Limb (tissue), 2 donors: ENCODE data around the gene RAF1.
"Not testable (repeated sequence)": the region's sequence is repeated elsewhere in the genome, so short reads cannot be mapped to it uniquely, and the experiment has no call there.

Experiments used
- DNase-seq, 2 donors: peaks; one replicate each; pipeline ENCODE4 v3.0.0-alpha.2; 2016; ENCODE audit errors: extremely low spot score in 2 of 2

Gene RAF1

DNA sequence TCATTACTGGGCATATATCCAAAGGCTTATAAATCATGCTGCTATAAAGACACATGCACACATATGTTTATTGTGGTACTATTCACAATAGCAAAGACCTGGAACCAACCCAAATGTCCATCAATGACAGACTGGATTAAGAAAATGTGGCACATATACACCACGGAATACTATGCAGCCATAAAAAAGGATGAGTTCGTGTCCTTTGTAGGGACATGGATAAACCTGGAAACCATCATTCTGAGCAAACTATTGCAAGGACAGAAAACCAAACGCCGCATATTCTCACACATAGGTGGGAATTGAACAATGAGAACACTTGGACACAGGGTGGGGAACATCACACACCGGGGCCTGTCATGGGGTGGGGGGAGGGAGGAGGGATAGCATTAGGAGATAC lies 23.1 kb downstream of the RAF1 start:
- not testable (repeated sequence) for DNase-seq

GRCh38 chr3:12638105-12638504 lies 25.8 kb downstream of the RAF1 start:
- DNase-seq, result no peak

DNA sequence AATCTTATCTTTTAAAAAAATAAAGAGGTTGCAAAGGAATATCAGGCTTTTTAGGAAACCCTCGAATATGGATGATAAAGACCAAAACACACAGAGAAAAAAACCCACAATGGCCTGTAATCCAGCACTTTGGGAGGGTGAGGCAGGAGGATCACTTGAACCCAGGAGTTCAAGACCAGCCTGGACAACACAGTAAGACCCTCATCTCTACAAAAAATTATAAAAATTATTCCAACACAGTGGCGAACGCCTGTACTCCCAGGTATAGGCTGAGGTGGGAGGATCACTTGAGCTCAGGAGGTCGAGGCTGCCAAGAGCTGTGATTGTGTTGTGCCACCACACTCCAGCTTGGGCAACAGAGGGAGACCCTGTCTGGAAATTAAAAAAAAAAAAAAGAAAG lies 30.8 kb downstream of the RAF1 start:
- DNase-seq, result no peak

- DNase-seq, result no peak
These were observed 31.4 kb downstream of the RAF1 start for GRCh38 chr3:12632523-12632922.

GRCh38 chr3:12630843-12631242 lies 33.1 kb downstream of the RAF1 start:
- not testable (repeated sequence) for DNase-seq

GRCh38 chr3:12630292-12630691 lies 33.6 kb downstream of the RAF1 start:
- no peak for DNase-seq

DNA sequence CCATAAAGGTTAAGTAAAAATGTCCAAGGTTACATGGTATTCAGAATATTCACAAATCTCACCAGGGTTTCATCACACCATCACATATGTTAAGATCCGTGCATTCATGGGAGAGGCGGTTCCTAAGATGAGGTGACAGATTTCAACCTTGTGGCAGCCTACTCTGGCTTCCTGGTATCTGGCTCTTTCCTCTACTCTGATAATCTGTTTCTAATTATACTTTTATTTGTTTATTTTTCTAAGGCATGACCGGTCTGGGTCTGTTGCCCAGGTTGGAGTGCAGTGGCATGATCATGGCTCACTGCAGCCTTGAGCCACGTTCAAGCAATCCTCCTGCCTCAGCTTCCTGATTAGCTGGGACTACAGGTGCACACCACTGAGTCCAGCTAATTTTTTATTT lies 34.4 kb downstream of the RAF1 start:
- DNase-seq, result no peak

DNA sequence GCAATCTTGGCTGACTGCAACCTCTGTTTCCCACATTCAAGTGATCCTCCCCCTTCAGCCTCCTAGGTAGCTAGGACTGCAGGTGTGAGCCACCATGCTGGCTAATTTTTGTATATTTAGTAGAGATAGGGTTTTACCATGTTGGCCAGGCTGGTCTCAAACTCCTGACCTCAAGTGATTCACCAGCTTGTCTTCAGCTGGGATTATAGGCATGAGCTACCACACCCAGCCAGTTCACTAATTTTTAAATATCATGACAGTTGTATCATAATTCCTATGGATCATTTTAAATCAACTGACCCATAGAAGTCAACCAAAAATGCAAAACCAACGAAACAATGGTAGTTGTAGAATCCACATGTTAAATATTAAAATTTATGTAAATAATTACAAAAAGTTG lies 35.1 kb downstream of the RAF1 start:
- no peak for DNase-seq

DNA sequence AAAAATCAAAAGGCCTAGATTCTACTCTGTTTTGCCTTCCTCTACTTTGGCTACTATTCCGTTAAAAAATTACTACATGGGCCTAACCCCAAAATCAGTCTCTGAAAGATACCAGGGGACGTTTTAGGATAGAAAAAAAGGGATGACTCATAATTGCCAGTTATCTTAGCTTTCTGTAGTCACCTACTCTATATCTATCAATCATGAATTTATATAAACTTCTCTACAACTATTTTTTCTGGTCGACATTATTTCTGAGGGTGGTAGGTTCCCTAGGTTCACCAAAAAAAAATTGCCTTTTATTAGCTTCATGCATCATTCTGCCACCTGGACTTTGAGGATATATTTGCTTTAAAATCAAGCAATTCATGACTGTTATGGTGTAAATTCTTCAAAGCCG lies 36.5 kb downstream of the RAF1 start:
- DNase-seq, result no peak

DNA sequence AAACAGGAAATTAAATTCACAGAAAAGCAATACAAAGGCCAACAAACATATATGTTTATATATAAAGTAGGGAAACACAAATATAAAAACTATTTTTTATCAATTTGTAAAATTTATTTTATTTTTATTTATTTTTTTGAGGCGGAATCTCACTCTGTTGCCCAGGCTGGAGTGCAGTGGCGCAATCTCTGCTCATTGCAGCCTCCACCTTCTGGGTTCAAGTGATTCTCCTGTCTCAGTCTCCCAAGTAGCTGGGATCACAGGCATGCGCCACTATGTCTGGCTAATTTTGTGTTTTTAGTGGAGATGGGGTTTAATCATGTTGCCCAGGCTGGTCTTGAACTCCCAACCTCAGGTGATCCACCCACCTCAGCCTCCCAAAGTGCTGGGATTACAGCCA lies 39.0 kb downstream of the RAF1 start:
- not testable (repeated sequence) for DNase-seq

GRCh38 chr3:12624056-12624455 lies 39.9 kb downstream of the RAF1 start:
- DNase-seq, result no peak

- no peak for DNase-seq
These were observed 41.6 kb downstream of the RAF1 start for GRCh38 chr3:12622335-12622734.

- no peak for DNase-seq
These were observed 43.2 kb downstream of the RAF1 start for GRCh38 chr3:12620729-12621128.

DNA sequence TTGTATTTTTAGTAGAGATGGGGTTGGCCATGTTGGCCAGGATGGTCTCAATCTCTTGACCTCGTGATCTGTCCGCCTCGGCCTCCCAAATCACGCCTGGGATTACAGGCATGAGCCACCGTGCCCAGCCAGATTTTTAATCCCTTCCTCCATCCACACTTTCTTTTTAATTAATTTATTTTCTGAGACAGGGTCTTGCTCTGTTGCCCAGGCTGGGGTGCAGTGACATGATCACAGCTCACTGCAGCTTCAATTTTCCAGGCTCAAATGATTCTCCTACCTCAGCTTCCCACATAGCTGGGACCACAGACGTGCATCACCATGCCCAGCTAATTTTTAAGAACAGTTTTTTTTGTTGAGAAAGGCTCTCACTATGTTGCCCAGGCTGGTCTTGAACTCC lies 43.6 kb downstream of the RAF1 start:
- no peak for DNase-seq

- DNase-seq, result no peak
These were observed 45.5 kb downstream of the RAF1 start for GRCh38 chr3:12618426-12618825.

DNA sequence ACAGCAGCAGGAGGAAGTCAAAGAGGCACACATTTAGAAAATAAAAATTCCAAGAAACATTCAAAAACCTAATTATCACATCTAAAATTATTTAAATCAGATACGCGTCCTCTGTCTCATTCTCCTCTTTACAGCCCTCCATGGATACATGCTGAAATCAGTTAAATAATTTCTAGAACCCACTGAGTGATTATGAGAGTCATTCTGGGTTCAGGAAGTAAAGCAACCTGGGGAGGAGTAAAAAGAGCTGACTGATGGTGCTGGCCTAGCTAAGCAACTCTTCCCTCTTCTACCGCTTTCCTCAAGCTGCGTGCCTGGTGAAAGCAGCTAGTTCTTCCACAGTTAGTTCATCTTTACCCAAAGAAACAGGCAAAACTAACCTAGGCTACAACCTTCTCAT lies 48.7 kb downstream of the RAF1 start:
- no peak for DNase-seq

DNA sequence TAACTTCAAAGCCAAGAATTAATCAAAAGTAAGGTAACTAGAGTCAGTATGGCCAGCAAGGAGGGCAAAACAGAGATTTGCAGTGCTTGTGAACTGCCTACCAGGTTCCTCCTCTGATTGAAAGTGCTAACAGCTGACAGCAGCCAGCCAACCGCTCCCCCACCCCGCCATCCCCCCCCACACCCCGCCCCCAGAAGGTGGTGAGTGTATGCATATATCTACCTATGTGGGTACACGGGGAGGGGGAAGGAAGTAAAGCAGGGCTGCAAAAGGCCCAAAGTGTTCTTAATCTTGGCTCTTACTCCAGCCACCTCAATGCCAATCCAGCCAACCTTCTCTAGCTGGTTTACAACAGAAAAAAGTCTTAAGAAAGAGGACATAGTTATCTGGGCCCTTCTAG lies 50.7 kb downstream of the RAF1 start:
- DNase-seq, result no peak

GRCh38 chr3:12612514-12613226 lies 51.2 kb downstream of the RAF1 start:
- DNase-seq, result no peak

DNA sequence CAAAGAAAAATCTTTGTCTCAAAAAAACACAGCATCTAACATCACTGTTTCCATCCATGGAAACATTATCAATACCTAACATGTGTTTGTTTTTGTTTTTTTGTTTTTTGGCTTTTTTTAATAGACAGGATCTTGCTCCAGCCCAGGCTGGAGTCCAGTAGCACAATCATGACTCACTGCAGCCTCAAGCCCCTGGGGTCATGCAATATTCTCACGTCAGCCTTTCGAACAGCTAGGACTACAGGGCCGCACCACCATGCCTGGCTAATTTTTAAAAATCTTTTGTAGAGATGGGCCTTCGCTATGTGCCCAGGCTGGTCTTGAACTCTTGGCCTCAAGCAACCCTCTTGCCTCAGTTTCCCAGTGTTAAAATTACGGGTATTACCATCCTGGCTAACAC lies 52.8 kb downstream of the RAF1 start:
- DNase-seq, result no peak

DNA sequence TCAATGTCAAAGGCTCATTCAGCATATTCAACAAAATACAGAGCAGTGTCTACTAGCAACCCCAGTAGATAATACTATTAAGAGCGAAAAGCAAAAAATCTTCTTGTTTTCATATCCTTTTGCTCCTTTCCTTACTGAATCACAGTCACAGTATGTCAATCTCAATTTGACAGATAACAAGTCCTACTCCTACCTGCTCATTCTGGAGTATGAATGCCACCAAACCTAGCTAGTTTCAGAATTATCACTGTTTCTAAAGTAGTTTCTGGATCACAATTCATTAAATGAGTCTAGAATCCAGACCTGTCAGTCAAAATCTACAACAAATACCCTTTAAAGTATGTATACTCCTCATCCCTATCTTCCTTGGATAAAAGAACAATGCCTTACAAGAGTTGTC lies 55.5 kb downstream of the RAF1 start:
- no peak for DNase-seq

- no peak for DNase-seq
These were observed 59.9 kb downstream of the RAF1 start for GRCh38 chr3:12603969-12604368.

DNA sequence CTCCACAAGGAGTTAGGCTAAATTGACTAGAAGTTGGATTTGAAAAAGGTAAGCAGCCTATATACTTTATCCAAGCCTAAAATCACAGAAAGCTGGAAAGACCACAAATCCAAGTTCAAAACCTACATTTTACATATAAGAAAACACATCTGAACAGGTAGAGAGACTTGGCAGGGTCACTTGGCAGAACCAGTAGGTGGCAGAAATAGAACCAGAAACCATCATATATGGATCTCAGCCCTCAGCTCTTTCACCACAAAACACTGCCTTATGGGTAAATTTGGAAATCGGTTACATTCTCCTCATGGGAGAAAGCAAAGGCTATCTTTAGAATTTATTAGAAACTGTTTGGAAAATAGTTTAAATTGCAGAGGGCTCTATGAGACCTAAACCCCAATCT lies 62.8 kb downstream of the RAF1 start:
- no peak for DNase-seq

- no peak for DNase-seq
These were observed 65.0 kb downstream of the RAF1 start for GRCh38 chr3:12598890-12599289.

- DNase-seq, result no peak
These were observed 70.4 kb downstream of the RAF1 start for GRCh38 chr3:12593473-12593872.
